GM19351 (cell line): ENCODE measurements around the gene OIP5.
"Not testable (repeated sequence)": the region's sequence is repeated elsewhere in the genome, so short reads cannot be mapped to it uniquely, and the experiment has no call there.

Experiments
- ATAC-seq: cut with Tn5 transposase; IDR thresholded peaks from one replicate; pipeline ENCODE4 v1.9.1; 2021; ENCODE audit warnings: mild to moderate bottlenecking, moderate library complexity; ENCODE audit not compliant: unreplicated experiment

OIP5 gene

GRCh38 chr15:41262571-41262970, 69.8 kb downstream of the OIP5 start:
- no peak for ATAC-seq

DNA sequence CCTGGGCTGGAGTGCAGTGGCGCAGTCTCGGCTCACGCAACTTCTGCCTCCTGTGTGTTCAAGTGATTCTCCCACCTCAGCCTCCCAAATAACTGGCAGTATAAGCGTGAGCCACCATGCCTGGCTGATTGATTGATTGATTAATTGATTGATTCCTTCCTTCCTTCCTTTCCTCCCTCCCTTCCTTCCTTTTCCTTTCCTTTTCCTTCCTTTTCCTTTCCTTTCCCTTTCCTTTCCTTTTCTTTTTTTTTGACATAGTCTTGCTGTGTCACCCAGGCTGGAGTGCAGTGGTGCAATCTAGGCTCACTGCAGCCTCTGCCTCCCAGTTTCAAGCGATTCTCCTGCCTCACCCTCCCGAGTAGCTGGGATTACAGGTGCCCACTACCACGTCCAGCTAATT, 71.5 kb downstream of the OIP5 start:
- not testable (repeated sequence) for ATAC-seq

- no peak for ATAC-seq
These were observed 72.7 kb downstream of the OIP5 start for GRCh38 chr15:41259546-41260189.
